ENCODE measurements around the gene MOGAT2.

MOGAT2 gene

DNA sequence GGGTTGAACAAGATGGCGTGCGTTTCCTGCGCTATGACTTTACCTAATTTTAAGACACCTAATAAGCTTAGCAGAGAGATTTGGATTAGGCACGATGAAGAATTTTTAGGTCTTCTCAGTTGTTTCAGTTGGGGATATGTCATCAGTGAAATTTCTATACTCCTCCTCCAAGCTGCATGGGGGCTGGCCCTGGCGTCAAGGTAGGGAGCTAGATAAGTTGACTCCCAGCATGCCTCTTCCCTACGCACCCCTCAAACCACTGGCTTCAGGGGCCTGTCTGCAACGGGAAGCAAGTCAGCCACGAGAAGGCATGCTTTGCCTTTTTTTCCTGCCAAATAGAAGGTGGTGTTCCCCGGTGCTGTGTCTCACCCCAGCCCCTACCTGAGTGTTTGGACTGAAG, 64.2 kb downstream of the MOGAT2 start:
- no peak for DNase-seq
